NAMALWA (cell line): ENCODE data around the gene OPA1.
A peak's percentile ranks its signal among the peaks of the same experiment; 100 is the strongest.

Experiments
- DNase-seq: peaks from one replicate; pipeline ENCODE4 v3.0.0-alpha.2; 2015; ENCODE audit warnings: low spot score

Gene OPA1

GRCh38 chr3:193592841-193593667 is at the start of gene OPA1:
Gene OPA1, plus strand, starts transcription at chr3:193593208. Its CDS starts 170 bp downstream, at chr3:193593378.
- DNase-seq: peak; percentile 95

- no peak for DNase-seq
These were observed 48.7 kb upstream of the OPA1 start for GRCh38 chr3:193544289-193544688.

- DNase-seq: no peak
These were observed 47.7 kb upstream of the OPA1 start for GRCh38 chr3:193545304-193545703.

GRCh38 chr3:193546129-193546528 is 46.9 kb upstream of the OPA1 start:
- DNase-seq: no peak

GRCh38 chr3:193548406-193548805 is 44.6 kb upstream of the OPA1 start:
- no peak for DNase-seq

GRCh38 chr3:193552923-193553322 is 40.1 kb upstream of the OPA1 start:
- DNase-seq: no peak

GRCh38 chr3:193553586-193553985 is 39.4 kb upstream of the OPA1 start:
- no peak for DNase-seq

GRCh38 chr3:193554811-193555210 is 38.2 kb upstream of the OPA1 start, which contains the start of gene ATP13A4:
Gene ATP13A4, minus strand, starts transcription at chr3:193554895. Its CDS starts 96 bp downstream, at chr3:193554799.
- DNase-seq: no peak

GRCh38 chr3:193556841-193557240 is 36.2 kb upstream of the OPA1 start:
- no peak for DNase-seq

- no peak for DNase-seq
These were observed 33.9 kb upstream of the OPA1 start for GRCh38 chr3:193559100-193559499.

GRCh38 chr3:193560091-193560490 is 32.9 kb upstream of the OPA1 start:
- DNase-seq: no peak

GRCh38 chr3:193560870-193561269 is 32.1 kb upstream of the OPA1 start:
- DNase-seq: no peak

GRCh38 chr3:193563426-193563825 is 29.6 kb upstream of the OPA1 start:
- no peak for DNase-seq

GRCh38 chr3:193564012-193564411 is 29.0 kb upstream of the OPA1 start:
- DNase-seq: peak; percentile 9

- no peak for DNase-seq
These were observed 23.9 kb upstream of the OPA1 start for GRCh38 chr3:193569119-193569518.

GRCh38 chr3:193572426-193572908 is 20.5 kb upstream of the OPA1 start:
- peak; percentile 76 for DNase-seq

- no peak for DNase-seq
These were observed 19.4 kb upstream of the OPA1 start for GRCh38 chr3:193573403-193574191.

- no peak for DNase-seq
These were observed 18.4 kb upstream of the OPA1 start for GRCh38 chr3:193574488-193575070.

- no peak for DNase-seq
These were observed 7.5 kb upstream of the OPA1 start for GRCh38 chr3:193585530-193585929.

- DNase-seq: no peak
These were observed 6.5 kb upstream of the OPA1 start for GRCh38 chr3:193586526-193586925.

- DNase-seq: no peak
These were observed 3.9 kb upstream of the OPA1 start for GRCh38 chr3:193589129-193589528.

GRCh38 chr3:193589616-193590015 is 3.4 kb upstream of the OPA1 start:
- DNase-seq: no peak
